ENCODE data around the gene CHD2. TPM values are rescaled to one million over a fixed set of nuclear protein-coding genes. Genes with fewer than 3 reads are reported as not detected.

Gene CHD2
- total and polyA plus RNA-seq, 2 experiments from 2014 or later, result 60.8 to 118 TPM

- TF ChIP-seq CTCF (IDR thresholded peaks at IDR 0.05; ENCODE audit: low read depth, low read length), result no peak
- Histone ChIP-seq H3K27me3 (no peaks in the 10 kb centered on the region), H3K27ac (no peak overlapping the region)
Observed at GRCh38 chr15:93049914-93050578, 149.9 kb downstream of the CHD2 start.

GRCh38 chr15:93050648-93051047 lies 150.5 kb downstream of the CHD2 start:
- Histone ChIP-seq H3K27me3 (no peaks in the 10 kb centered on the region), H3K4me3 (no peak overlapping the region), H3K4me1 (ENCODE audit: low read depth) (no peaks in the 10 kb centered on the region), H3K9me3 (ENCODE audit: low read depth) (no peaks in the 10 kb centered on the region), H3K27ac (no peak overlapping the region), H3K36me3 (no peaks in the 10 kb centered on the region)
- no peak for TF ChIP-seq CTCF (IDR thresholded peaks at IDR 0.05; ENCODE audit: low read depth, low read length)
- no peak for DNase-seq (ENCODE audit: low read depth in 1 of 2, low spot score in 1 of 2)

More at GRCh38 chr15:93049914-93050578, 149.9 kb downstream of the CHD2 start:
- H3K4me3 ChIP-seq, result no peak overlapping the region
- DNase-seq (ENCODE audit: low read depth in 1 of 2, low spot score in 1 of 2), result no peak
- no peaks in the 10 kb centered on the region for H3K36me3 ChIP-seq
- no peaks in the 10 kb centered on the region for H3K9me3 ChIP-seq (ENCODE audit: low read depth)
- H3K4me1 ChIP-seq (ENCODE audit: low read depth), result no peaks in the 10 kb centered on the region

- no peaks in the 10 kb centered on the region for H3K4me1 ChIP-seq (ENCODE audit: low read depth)
- H3K27me3 ChIP-seq, result no peaks in the 10 kb centered on the region
- DNase-seq (ENCODE audit: low read depth in 1 of 2, low spot score in 1 of 2), result no peak
- no peak for TF ChIP-seq CTCF (IDR thresholded peaks at IDR 0.05; ENCODE audit: low read depth, low read length)
- H3K27ac ChIP-seq, result no peak overlapping the region
- no peaks in the 10 kb centered on the region for H3K9me3 ChIP-seq (ENCODE audit: low read depth)
- no peaks in the 10 kb centered on the region for H3K36me3 ChIP-seq
- no peak overlapping the region for H3K4me3 ChIP-seq
Observed at GRCh38 chr15:93051236-93052089, 151.3 kb downstream of the CHD2 start.

- DNase-seq (ENCODE audit: low read depth in 1 of 2, low spot score in 1 of 2), result no peak
- Histone ChIP-seq H3K27me3 (no peaks in the 10 kb centered on the region), H3K27ac (no peak overlapping the region), H3K9me3 (ENCODE audit: low read depth) (no peaks in the 10 kb centered on the region), H3K4me3 (no peak overlapping the region), H3K4me1 (ENCODE audit: low read depth) (no peaks in the 10 kb centered on the region), H3K36me3 (no peaks in the 10 kb centered on the region)
- no peak for TF ChIP-seq CTCF (IDR thresholded peaks at IDR 0.05; ENCODE audit: low read depth, low read length)
Observed at GRCh38 chr15:93052090-93052879, 152.2 kb downstream of the CHD2 start.

- Histone ChIP-seq H3K4me3 (no peak overlapping the region), H3K4me1 (ENCODE audit: low read depth) (no peaks in the 10 kb centered on the region)
Observed at GRCh38 chr15:93055211-93055610, 155.1 kb downstream of the CHD2 start.

More at GRCh38 chr15:93055211-93055610, 155.1 kb downstream of the CHD2 start:
- Histone ChIP-seq H3K27me3 (no peaks in the 10 kb centered on the region), H3K27ac (no peak overlapping the region), H3K9me3 (ENCODE audit: low read depth) (no peaks in the 10 kb centered on the region), H3K36me3 (no peaks in the 10 kb centered on the region)
- no peak for DNase-seq (ENCODE audit: low read depth in 1 of 2, low spot score in 1 of 2)
- no peak for TF ChIP-seq CTCF (IDR thresholded peaks at IDR 0.05; ENCODE audit: low read depth, low read length)
